HL-60 (cell line): ENCODE data around the gene TUB.

ENCODE experiments used
- CTCF ChIP-seq: IDR thresholded peaks from one replicate; pipeline ENCODE4 v1.5.1; 2011; ENCODE audit warnings: low read length, control low read depth, inconsistent platforms; ENCODE audit not compliant: insufficient read depth
- GABPA ChIP-seq: IDR thresholded peaks from 2 replicates; pipeline ENCODE4 v1.6.1; 2012; ENCODE audit warnings: low read depth

- TF ChIP-seq GABPA (no peak), CTCF (no peak)
These were observed 17.7 kb upstream of the TUB start for GRCh38 chr11:8063324-8063723.
